ENCODE data around the gene PNPLA3.
A peak's percentile ranks its signal among the peaks of the same experiment; 100 is the strongest.

PNPLA3 gene

DNA sequence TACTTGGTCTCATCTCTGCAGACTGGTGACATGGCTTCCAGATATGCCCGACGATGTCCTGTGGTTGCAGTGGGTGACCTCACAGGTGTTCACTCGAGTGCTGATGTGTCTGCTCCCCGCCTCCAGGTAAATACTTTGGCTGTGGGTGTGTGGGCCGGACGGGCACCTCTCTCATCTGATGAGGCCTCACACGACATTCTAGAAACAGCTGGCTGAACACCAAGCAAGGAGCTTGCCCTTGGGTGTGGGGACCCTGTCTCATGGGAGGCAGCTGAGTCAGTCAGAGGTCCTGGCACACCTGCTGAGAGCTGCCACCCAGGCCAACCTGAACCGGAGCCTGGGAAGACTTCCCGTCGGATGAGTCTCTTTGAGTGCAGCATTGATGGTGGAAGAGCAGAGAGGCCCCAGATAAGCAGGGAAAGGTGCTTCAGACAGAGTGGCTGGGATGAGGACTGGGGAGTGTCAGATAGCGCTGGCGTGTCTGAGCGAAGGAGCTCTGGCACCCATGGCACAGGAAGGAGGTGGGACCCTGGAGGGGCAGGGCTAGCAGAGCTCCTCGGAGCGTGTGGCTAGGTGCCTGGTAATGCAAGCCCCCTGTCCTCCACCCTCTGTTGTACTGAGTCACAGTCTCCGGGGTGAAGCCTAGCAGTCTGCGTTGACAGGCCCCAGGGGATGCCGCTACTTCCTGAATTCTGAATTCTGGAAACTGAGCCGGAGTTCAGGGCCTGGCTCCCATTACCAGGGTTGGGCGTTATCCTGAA, 21.2 kb downstream of the PNPLA3 start:
- TF ChIP-seq, protein P1, sequence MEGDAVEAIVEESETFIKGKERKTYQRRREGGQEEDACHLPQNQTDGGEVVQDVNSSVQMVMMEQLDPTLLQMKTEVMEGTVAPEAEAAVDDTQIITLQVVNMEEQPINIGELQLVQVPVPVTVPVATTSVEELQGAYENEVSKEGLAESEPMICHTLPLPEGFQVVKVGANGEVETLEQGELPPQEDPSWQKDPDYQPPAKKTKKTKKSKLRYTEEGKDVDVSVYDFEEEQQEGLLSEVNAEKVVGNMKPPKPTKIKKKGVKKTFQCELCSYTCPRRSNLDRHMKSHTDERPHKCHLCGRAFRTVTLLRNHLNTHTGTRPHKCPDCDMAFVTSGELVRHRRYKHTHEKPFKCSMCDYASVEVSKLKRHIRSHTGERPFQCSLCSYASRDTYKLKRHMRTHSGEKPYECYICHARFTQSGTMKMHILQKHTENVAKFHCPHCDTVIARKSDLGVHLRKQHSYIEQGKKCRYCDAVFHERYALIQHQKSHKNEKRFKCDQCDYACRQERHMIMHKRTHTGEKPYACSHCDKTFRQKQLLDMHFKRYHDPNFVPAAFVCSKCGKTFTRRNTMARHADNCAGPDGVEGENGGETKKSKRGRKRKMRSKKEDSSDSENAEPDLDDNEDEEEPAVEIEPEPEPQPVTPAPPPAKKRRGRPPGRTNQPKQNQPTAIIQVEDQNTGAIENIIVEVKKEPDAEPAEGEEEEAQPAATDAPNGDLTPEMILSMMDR (IDR thresholded peaks at IDR 0.05; ENCODE audit: low read depth, low read length, missing control alignments), result no peak
- no peak for DNase-seq (ENCODE audit: low read depth)
- H3K4me3 ChIP-seq (ENCODE audit: low read depth, low read length), result no peak overlapping the region

DNA sequence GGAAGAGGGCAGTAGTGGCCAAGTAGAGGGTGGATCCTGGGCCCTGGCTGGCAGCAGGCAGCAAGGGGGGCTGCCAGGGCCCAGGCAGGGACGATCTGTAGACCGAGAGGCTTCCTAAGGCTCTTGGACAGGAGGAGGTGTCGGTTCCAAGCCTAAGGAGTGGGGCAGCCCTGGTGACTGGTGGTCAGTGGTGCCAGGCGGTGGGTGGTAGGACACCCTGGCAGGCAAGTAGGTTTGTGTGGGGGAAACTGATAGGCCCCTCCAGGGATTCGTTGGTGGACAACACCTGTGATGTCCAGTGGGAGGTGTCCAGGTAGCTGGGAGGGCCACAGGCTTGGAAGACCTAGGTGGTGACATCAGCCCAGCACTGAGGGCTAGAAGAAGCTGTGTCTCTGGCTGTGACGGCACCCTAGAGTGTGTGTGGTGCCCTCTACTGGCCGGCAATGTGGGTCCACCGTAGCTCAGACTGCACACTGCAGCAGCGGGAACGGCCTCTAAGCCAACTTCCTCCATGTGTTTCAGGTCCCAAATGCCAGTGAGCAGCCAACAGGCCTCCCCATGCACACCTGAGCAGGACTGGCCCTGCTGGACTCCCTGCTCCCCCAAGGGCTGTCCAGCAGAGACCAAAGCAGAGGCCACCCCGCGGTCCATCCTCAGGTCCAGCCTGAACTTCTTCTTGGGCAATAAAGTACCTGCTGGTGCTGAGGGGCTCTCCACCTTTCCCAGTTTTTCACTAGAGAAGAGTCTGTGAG, 22.2 kb downstream of the PNPLA3 start:
- no peak for DNase-seq (ENCODE audit: low read depth)
- TF ChIP-seq, protein P1 (IDR thresholded peaks at IDR 0.05; ENCODE audit: low read depth, low read length, missing control alignments), result peak; percentile 94
- H3K4me3 ChIP-seq (ENCODE audit: low read depth, low read length), result no peak overlapping the region

DNA sequence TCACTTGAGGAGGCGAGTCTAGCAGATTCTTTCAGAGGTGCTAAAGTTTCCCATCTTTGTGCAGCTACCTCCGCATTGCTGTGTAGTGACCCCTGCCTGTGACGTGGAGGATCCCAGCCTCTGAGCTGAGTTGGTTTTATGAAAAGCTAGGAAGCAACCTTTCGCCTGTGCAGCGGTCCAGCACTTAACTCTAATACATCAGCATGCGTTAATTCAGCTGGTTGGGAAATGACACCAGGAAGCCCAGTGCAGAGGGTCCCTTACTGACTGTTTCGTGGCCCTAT, 22.7 kb downstream of the PNPLA3 start:
- TF ChIP-seq, protein P1 (IDR thresholded peaks at IDR 0.05; ENCODE audit: low read depth, low read length, missing control alignments), result no peak
- no peak for DNase-seq (ENCODE audit: low read depth)
- H3K4me3 ChIP-seq (ENCODE audit: low read depth, low read length), result no peak overlapping the region

DNA sequence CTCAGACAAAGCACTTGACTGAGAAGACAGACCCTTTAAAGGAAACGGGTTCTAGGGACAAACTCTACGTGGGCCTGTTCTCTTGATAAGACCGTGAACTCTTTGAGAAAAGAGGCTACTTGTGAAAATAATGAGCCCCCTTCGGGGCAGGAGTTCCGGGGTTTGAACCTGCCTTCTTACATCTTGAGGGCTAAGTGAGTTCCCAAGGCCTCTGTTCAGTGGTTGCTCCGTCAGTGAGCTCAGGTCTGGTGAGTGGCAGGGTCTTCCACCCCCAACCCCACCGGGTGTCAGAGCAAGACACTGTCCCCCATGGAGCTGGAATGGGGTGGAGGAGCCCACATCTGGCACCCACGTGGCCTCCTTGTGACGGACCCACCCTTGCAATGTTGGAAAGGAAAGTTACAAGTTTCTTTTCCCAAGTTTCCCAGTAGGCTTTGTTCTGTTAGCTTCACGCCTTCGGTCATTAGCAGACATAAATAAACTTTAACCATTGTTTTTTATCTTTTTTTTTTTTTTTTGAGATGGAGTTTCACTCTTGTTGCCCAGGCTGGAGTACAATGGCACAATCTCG, 25.3 kb downstream of the PNPLA3 start:
- no peak for DNase-seq (ENCODE audit: low read depth)
- H3K4me3 ChIP-seq (ENCODE audit: low read depth, low read length), result no peak overlapping the region
- TF ChIP-seq, protein P1 (IDR thresholded peaks at IDR 0.05; ENCODE audit: low read depth, low read length, missing control alignments), result no peak

DNA sequence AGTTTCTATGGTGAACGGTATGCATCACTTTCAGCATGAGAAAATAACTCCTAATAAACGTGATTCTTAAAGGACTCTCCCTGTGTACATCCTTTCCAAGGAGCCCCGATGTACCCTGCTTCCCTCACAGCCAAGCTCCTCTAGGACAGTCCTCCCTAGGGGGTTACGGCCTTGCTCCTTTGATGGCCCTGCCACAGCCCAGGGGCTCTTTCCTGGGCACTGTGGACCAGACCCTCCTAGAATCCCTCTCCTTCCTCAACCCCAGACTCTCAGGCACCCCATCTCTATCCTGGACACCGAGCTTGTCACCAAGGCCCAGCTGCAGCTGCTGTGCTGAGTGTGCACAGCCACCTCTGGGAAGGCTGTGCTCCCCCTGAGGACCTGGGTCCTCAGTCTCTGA, 27.8 kb downstream of the PNPLA3 start:
- TF ChIP-seq, protein P1 (IDR thresholded peaks at IDR 0.05; ENCODE audit: low read depth, low read length, missing control alignments), result no peak
- H3K4me3 ChIP-seq (ENCODE audit: low read depth, low read length), result no peak overlapping the region
- no peak for DNase-seq (ENCODE audit: low read depth)

DNA sequence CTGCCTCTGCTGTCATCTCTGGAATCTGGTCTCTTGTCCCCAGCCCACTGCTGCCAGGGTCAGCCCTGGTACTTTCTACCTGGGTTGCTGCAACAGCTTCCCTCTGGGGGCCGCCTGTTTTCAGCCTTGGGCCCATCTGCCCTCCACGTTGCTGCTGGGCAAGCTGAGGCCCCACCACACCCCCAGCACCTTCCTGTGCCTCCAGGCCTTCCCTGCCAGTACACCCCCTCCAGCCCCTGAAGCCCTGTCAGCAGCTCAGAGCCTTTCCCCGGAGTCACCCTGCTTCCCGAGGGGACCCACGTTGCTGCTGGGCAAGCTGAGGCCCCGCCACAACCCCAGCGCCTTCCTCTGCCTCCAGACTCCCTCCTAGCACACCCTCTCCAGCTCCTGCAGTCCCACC, 28.4 kb downstream of the PNPLA3 start:
- DNase-seq (ENCODE audit: low read depth), result no peak
- TF ChIP-seq, protein P1 (IDR thresholded peaks at IDR 0.05; ENCODE audit: low read depth, low read length, missing control alignments), result no peak
- no peak overlapping the region for H3K4me3 ChIP-seq (ENCODE audit: low read depth, low read length)
